Muscle of arm (tissue), 14 donors: ENCODE measurements around the gene SCGB2A2. TPM values are rescaled to one million over a fixed set of nuclear protein-coding genes. Genes with fewer than 3 reads are reported as not detected.

Experiments used
- DNase-seq: peaks from one replicate; pipeline ENCODE4 v3.0.0-alpha.2; 2013
- long read RNA-seq, 11 donors: transcript quantifications; one replicate each; lab custom pipeline, GENCODE V29; 2026
- polyA plus RNA-seq, 12 donors: library from polyadenylated mRNA; unstranded; fragments of 120-200 nt; gene quantifications; one replicate each; pipeline ENCODE4 v1.2.1, GENCODE V29; 2013; ENCODE audit not compliant: insufficient read length in 12 of 12

Gene SCGB2A2
- polyA plus RNA-seq: not detected
- long read RNA-seq, donor 1: 0 reads
- long read RNA-seq, donor 2: 0 reads
- long read RNA-seq, donor 3: 0 reads
- long read RNA-seq, donor 4: 0 reads
- long read RNA-seq, donor 5: 0 reads
- long read RNA-seq, donor 6: 0 reads
- long read RNA-seq, donor 7: 0 reads
- long read RNA-seq, donor 8: 0 reads
- long read RNA-seq, donor 9: 0 reads
- long read RNA-seq, donor 10: 0 reads
- long read RNA-seq, donor 11: 0 reads

DNA sequence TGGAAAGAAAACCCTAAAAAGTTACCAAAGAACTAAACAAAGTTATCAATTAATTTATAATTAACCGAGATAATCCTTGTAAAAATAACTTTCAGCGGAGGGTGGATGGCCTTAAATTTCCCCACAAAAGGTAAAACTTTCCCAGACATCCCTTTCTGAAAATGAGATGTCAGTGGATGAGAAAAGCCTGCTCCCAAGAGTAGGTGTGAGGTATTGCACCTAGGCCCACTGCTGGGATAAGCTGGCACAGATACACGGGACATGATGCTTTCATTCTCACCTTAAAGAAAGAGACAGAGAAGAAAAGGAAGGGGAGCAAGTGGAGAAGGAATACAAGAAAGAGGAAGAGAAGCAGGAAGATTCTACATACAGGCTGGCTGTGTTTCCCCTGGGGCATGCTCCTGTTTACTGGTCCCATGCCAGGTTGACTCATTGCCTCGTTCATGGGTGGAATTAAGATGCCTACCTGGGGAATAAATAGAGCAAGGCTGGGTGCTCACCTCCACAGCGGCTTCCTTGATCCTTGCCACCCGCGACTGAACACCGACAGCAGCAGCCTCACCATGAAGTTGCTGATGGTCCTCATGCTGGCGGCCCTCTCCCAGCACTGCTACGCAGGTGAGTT lies at the start of gene SCGB2A2:
Gene SCGB2A2 (plus strand): TSS at position 505 of the 625 bp plus-strand sequence. CDS start 59 bp downstream, at position 564.
- no peak for DNase-seq

GRCh38 chr11:62221498-62221897 lies 48.5 kb upstream of the SCGB2A2 start:
- no peak for DNase-seq

- DNase-seq: no peak
Observed at GRCh38 chr11:62223095-62223494, 46.9 kb upstream of the SCGB2A2 start.

- no peak for DNase-seq
Observed at GRCh38 chr11:62233730-62234129, 36.2 kb upstream of the SCGB2A2 start.

GRCh38 chr11:62236187-62236586 lies 33.8 kb upstream of the SCGB2A2 start:
- no peak for DNase-seq

GRCh38 chr11:62237499-62237898 lies 32.5 kb upstream of the SCGB2A2 start:
- no peak for DNase-seq

GRCh38 chr11:62238151-62238550 lies 31.8 kb upstream of the SCGB2A2 start:
- DNase-seq: no peak

DNA sequence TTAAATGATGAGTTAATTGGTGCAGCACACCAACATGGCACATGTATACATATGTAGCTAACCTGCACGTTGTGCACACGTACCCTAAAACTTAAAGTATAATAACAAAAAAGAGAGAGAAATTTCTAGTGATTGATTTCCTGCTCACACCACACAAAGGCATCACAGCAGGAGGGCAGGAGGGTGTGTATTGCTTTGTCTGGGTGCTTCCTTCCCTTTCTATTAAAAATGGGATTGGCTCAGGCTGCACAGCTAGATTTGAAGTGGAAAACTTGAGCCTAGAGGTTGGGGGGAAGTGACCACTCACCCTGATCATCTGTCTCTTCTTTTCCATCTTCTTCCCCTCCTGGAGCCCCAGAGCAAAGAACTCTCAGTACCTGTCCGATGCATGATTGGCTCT lies 28.9 kb upstream of the SCGB2A2 start:
- no peak for DNase-seq

DNA sequence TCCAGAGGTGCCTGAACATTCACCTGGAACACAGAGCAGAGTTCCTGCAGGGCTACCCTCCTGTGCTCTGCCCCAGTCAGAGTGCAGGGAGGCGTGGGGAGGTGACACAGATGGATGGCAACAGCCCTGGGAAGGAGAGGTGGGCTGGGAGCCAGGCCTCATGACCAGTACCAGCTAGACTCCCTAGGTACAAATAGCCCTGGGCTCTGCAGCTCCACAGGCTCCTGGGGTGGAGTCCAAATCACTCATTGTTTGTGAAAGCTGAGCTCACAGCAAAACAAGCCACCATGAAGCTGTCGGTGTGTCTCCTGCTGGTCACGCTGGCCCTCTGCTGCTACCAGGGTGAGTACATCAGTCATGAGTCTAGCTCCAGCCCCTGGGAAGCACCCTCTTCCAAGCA lies 27.9 kb upstream of the SCGB2A2 start, which contains the start of gene SCGB1D2:
Gene SCGB1D2 (plus strand): TSS at position 219 of the 400 bp plus-strand sequence. CDS start 69 bp downstream, at position 288.
- no peak for DNase-seq

- DNase-seq: no peak
Observed at GRCh38 chr11:62245271-62245753, 24.6 kb upstream of the SCGB2A2 start.

DNA sequence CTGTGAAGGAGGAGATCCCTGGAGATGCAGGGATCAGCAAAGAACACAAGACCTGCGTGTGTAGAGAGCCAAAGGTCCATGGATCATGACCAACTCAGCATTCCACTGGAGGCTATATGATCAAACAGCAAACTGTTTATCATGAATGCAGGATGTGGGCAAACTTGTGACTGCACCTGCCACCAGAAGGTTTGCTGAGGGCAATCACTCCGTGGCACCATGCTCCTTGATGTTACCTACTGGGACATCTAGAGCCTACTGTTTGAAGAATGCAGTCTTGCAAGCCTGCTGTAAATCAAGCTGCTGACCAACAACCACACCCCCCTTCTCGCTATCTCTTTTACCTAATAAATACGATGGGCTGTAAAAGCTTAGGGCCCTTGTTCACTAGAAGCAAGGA lies 18.3 kb upstream of the SCGB2A2 start:
- no peak for DNase-seq

DNA sequence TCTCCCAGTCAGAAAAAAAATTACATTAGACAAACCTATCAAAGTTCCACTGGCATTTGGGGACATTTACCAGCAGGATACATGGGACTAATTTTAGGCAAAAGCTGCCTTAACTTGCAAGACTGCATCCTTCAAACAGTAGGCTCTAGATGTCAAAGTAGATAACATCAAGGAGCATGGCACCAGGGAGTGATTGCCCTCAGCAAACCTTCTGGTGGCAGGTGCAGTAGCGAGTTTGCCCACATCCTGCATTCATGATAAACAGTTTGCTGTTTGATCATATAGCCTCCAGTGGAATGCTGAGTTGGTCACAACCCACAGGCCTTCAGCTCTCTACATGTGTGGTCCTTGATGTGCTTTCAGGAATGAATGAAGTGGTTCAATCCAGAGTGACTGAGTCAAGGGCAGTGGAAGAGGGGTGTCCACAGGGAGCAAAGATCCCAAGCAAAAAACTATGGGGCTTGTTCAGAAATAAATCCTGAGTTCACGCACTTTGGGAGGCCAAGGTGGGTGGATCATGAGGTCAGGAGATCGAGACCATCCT lies 15.9 kb upstream of the SCGB2A2 start:
- DNase-seq: no peak

DNA sequence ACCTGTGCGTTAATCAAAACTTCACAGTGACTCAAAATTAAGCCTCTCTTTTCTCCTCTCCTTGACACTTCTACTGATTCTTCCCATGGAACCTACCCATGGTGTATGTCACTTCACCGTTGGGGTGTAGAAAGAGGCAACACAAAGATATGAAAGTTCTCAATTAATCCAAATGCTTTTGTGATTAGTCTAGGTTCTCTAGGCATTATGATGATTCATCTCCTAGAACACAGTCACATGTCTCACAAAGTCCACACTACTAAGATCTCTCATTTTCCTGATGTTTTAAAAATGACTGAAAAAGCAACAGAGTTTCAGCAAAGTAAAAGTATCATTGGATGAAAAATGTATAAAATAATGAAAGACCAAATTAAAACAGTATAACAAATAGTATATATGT lies 13.7 kb upstream of the SCGB2A2 start:
- no peak for DNase-seq

- no peak for DNase-seq
Observed at GRCh38 chr11:62260261-62260953, 9.6 kb upstream of the SCGB2A2 start.

- DNase-seq: no peak
Observed at GRCh38 chr11:62264004-62264403, 6.0 kb upstream of the SCGB2A2 start.

GRCh38 chr11:62266558-62266957 lies 3.4 kb upstream of the SCGB2A2 start:
- DNase-seq: no peak

GRCh38 chr11:62267050-62267449 lies 2.9 kb upstream of the SCGB2A2 start:
- DNase-seq: no peak

DNA sequence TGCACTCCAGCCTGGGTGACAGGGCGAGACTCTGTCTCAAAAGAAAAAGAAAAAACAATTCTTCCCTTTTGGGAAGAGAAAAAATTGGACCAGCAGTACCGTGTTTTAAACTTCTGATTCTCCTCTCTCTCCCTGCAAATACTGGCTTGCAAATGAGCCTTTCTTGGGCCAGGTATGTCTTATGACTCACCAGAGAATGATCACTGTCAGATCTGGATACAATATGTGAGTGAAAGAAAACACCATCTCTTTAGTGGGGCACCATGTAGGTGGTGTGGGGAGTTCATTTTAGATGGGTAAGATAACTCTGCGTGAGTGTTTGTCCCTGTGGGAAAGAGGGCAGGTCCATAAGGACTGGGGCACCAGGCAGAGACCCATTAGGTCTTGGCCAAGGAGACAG lies 2.4 kb upstream of the SCGB2A2 start:
- no peak for DNase-seq

GRCh38 chr11:62273284-62273683 lies 3.3 kb downstream of the SCGB2A2 start:
- no peak for DNase-seq

- no peak for DNase-seq
Observed at GRCh38 chr11:62273789-62274275, 3.9 kb downstream of the SCGB2A2 start.

DNA sequence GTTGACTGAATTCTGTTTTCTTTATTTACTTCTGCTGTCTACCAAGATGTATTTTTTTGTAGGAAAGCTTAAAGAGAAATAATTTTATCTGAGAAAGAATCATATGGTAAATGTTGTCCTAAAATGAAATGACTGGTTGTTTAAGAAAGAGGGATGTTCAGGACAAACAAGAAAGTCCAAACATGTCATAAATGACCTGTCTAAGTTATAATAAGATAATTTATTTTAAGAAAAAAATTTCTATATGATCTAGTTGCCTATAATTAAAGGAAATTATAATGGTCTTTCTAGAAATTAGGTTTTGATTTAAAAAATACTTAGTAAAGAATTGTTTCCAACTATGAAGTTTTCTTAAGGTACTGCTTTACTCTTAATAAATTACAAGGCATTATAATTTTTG lies 10.5 kb downstream of the SCGB2A2 start:
- no peak for DNase-seq

DNA sequence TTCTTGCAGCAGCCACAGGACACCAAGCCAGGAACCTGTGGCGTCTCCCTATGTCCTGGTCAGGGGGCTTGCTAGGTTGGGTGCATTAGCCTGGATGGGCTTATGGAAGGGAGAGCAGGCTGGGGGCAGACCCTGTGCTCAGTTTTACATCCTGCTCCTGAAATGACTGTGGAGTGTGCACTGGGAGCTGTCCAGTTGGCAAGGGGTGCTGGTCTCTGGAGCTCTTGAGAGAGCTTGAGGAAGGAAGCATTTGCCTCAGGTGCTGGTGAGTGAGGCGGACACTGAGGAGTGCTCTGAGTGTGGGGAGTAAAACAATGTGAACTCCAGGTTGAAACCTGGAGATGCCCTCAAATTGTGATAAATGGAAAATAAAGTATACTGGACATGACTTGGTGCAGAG lies 25.5 kb downstream of the SCGB2A2 start:
- DNase-seq: peak; percentile 7
